Spleen (tissue), 11 donors: ENCODE measurements around the gene FETUB. TPM values are rescaled to one million over a fixed set of nuclear protein-coding genes. Genes with fewer than 3 reads are reported as not detected.
"Not testable (repeated sequence)": the region's sequence is repeated elsewhere in the genome, so short reads cannot be mapped to it uniquely, and the experiment has no call there.

Experiments used
- DNase-seq: peaks from one replicate; pipeline ENCODE4 v3.0.0-alpha.2; 2020
- H3K27ac ChIP-seq, 8 donors: fragments of 200-600 bp; sonication (generic) in 7 of 8; 1 replicate in 4 of 8; 2 replicates in 4 of 8; pipeline versions ENCODE4 v1.5.0 to v1.8.0; 2016 to 2021; ENCODE audit warnings: inconsistent platforms in 4 of 8, mild to moderate bottlenecking in 4 of 8, moderate library complexity in 1 of 8
- H3K27me3 ChIP-seq, 7 donors: fragments of 200-600 bp; sonication (generic) in 6 of 7; replicated peaks in 1 of 7; 1 replicate in 4 of 7; 2 replicates in 3 of 7; pipeline versions ENCODE4 v1.5.0 to v1.8.0; 2016 to 2021; ENCODE audit warnings: inconsistent platforms in 3 of 7, mild to moderate bottlenecking in 1 of 7
- H3K36me3 ChIP-seq, 6 donors: fragments of 200-600 bp; sonication (generic) in 5 of 6; 1 replicate in 4 of 6; 2 replicates in 2 of 6; pipeline versions ENCODE4 v1.5.0 to v1.8.0; 2016 to 2021; ENCODE audit warnings: inconsistent platforms in 2 of 6
- H3K4me1 ChIP-seq, 6 donors: fragments of 200-600 bp; sonication (generic) in 5 of 6; 1 replicate in 3 of 6; 2 replicates in 3 of 6; pipeline versions ENCODE4 v1.5.0 to v1.8.0; 2016 to 2021; ENCODE audit warnings: inconsistent platforms in 3 of 6
- H3K4me3 ChIP-seq, 8 donors: fragments of 200-600 bp; sonication (generic) in 7 of 8; 1 replicate in 4 of 8; 2 replicates in 4 of 8; pipeline versions ENCODE4 v1.5.0 to v1.8.0; 2016 to 2021; ENCODE audit warnings: inconsistent platforms in 4 of 8, mild to moderate bottlenecking in 4 of 8, moderate library complexity in 2 of 8
- H3K9me3 ChIP-seq, 8 donors: fragments of 200-600 bp; sonication (generic) in 7 of 8; 1 replicate in 4 of 8; 2 replicates in 4 of 8; pipeline versions ENCODE4 v1.5.0 to v1.8.0; 2016 to 2021; ENCODE audit warnings: inconsistent platforms in 4 of 8
- CTCF ChIP-seq, 11 experiments: fragments of 200-600 bp in 7 of 11; fragments of 450-650 bp in 4 of 11; sonication (generic) in 4 of 11; IDR thresholded peaks in 8 of 11; conservative IDR thresholded peaks in 3 of 11; 1 replicate in 7 of 11; 2 replicates in 4 of 11; pipeline versions ENCODE4 v1.4.0 to v1.8.0; 2016 to 2021; ENCODE audit warnings: antibody characterized with exemption in 11 of 11, inconsistent platforms in 4 of 11, mild to moderate bottlenecking in 1 of 11
- POLR2A ChIP-seq, 3 donors: fragments of 450-650 bp; IDR thresholded peaks; one replicate each; pipeline ENCODE4 v1.5.1; 2017; ENCODE audit warnings: antibody characterized with exemption in 3 of 3, mild to moderate bottlenecking in 1 of 3
- POLR2AphosphoS5 ChIP-seq, 3 donors: sonication (generic); formaldehyde crosslinking; IDR thresholded peaks; one replicate each; pipeline ENCODE4 v1.5.1; 2017; ENCODE audit warnings: antibody characterized with exemption in 3 of 3
- WGBS, 5 donors: extraction: QIAGEN DNeasy Blood & Tissue Kit in 3 of 5; methylation state at CpG; one replicate each; pipeline versions ENCODE4 v1.1.5 to v1.1.7; 2013 to 2018; 5-methylcytosine and 5-hydroxymethylcytosine counted together
- intact Hi-C: fragments of 100-400 bp; cut with DNase I; formaldehyde crosslinking; loops from one replicate; pipeline ENCODE4 v1.15.0; 2023; ENCODE audit warnings: low total_unique reads
- polyA plus RNA-seq, 3 donors: library from polyadenylated mRNA; stranded (reverse); fragments of 200-250 nt; gene quantifications; one replicate each; pipeline ENCODE4 v1.2.1, GENCODE V29; 2013
- total RNA-seq, 7 donors: library from RNA; depleted of rRNA in 3 of 7; stranded (reverse); fragments of >200 nt in 3 of 7; fragmentation: NEBNext Ultra II Directional in 4 of 7; extraction: Animal tissue kit (Norgen Biotek cat#: 25700) in 4 of 7; gene quantifications; one replicate each; pipeline versions ENCODE4 v1.1.0 to v1.2.1, GENCODE V29; 2016 to 2021
- donor health status: healthy with polysubstance abuse.
- donor health status: DM: no; HTN: no; CAD: no; lungs with moderate emphysema.
- donor health status: DM: no; HTN: no; CAD: no.
- donor health status: Bipolar disorder and iron deficiency.
- donor health status: healthy.
- donor health status: DM: no; HTN: no; CAD: no.
- donor health status: DM: yes; HTN: yes; CAD: no.

The FETUB gene
- total and polyA plus RNA-seq, 10 donors, result not detected

GRCh38 chr3:186687120-186687651 lies 47.0 kb downstream of the FETUB start:
- WGBS, 5 donors, result 82 to 90% (median 83%) methylated on average over 12 of the region's 12 CpGs
- intact Hi-C loops, result no loop called here

DNA sequence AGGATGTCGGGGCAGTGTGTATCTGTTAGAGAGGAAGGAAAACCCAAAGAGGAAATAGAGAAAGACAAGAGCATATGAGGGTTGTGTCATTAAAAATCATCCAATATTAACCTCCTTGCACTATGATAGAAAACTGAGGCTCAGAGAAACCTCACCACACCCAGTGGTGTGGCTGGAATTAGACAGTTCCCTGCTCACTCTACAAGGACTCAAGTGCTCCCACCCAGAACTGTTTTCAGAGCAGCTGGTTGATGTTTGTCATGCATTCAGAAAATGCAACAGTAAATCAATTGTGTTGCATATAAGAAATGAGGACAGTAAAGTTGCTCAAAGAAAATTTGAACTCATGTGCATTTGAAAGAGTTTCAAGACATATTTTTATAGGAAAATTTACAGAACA lies 50.1 kb downstream of the FETUB start:
- H3K27ac ChIP-seq, H3K9me3 ChIP-seq, H3K36me3 ChIP-seq, DNase-seq, intact Hi-C loops, H3K4me1 ChIP-seq, H3K4me3 ChIP-seq: not testable (repeated sequence)
- WGBS, 5 donors, result 42 to 89% (median 79%) methylated on average over 1 of the region's 1 CpG
- H3K27me3 ChIP-seq, result peaks cover 0 to 30% (median 0%) of the 10 kb centered on the region in 7 donors

More at GRCh38 chr3:186687120-186687651, 47.0 kb downstream of the FETUB start:
- Histone ChIP-seq H3K36me3 (no peaks in the 10 kb centered on the region), H3K4me3 (no peak overlapping the region), H3K27me3 (peaks cover 0 to 34% (median 0%) of the 10 kb centered on the region in 7 donors), H3K4me1 (no peaks in the 10 kb centered on the region), H3K9me3 (peaks cover 0 to 15% (median 8%) of the 10 kb centered on the region in 8 donors), H3K27ac (no peak overlapping the region)
- DNase-seq, result no peak
- TF ChIP-seq POLR2AphosphoS5 (IDR thresholded peaks at IDR 0.05) (no peak), CTCF (IDR thresholded peaks at IDR 0.05 in 8 of 11, conservative IDR thresholded peaks at IDR 0.05 in 3 of 11) (no peak), POLR2A (IDR thresholded peaks at IDR 0.05) (no peak)

GRCh38 chr3:186691676-186692075 lies 51.5 kb downstream of the FETUB start:
- H3K9me3 ChIP-seq, result no peaks in the 10 kb centered on the region
- DNase-seq, result no peak
- peaks cover 0 to 18% (median 0%) of the 10 kb centered on the region in 7 donors for H3K27me3 ChIP-seq
- TF ChIP-seq POLR2A (IDR thresholded peaks at IDR 0.05) (no peak), POLR2AphosphoS5 (IDR thresholded peaks at IDR 0.05) (no peak), CTCF (IDR thresholded peaks at IDR 0.05 in 8 of 11, conservative IDR thresholded peaks at IDR 0.05 in 3 of 11) (no peak)
- 86 to 96% (median 88%) methylated on average over 7 of the region's 7 CpGs for WGBS, 5 donors
- H3K36me3 ChIP-seq, result no peaks in the 10 kb centered on the region
- no peak overlapping the region for H3K4me3 ChIP-seq
- no peaks in the 10 kb centered on the region for H3K4me1 ChIP-seq
- intact Hi-C loops, result no loop called here
- H3K27ac ChIP-seq, result no peak overlapping the region

DNA sequence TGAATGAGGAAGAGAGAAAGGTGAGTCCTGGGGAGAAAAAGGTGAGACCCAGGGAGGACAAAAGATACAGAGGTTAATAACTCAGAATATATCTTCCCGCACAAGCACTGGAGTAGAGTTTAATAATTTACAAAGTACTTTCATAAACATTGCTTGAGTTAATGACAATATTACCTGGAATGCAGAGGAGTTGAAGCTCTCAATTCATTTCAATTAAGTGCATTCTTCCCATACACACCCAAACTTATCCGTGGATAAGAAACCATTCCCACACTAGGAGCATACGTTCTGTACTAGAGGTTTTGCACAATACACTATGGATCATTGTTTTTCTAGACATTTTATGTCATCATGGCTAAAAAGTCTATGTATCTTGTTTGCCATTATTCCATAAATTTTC lies 53.6 kb downstream of the FETUB start:
- TF ChIP-seq POLR2A (IDR thresholded peaks at IDR 0.05), result no peak
- TF ChIP-seq CTCF (IDR thresholded peaks at IDR 0.05 in 8 of 11, conservative IDR thresholded peaks at IDR 0.05 in 3 of 11), result no peak
- no peak for TF ChIP-seq POLR2AphosphoS5 (IDR thresholded peaks at IDR 0.05)
- H3K4me3 ChIP-seq, result no peak overlapping the region
- WGBS, 5 donors, result 86 to 92% (median 90%) methylated on average over 3 of the region's 3 CpGs
- H3K27ac ChIP-seq, result no peak overlapping the region
- no peaks in the 10 kb centered on the region for H3K36me3 ChIP-seq
- H3K9me3 ChIP-seq, result no peaks in the 10 kb centered on the region
- H3K4me1 ChIP-seq, result no peaks in the 10 kb centered on the region
- intact Hi-C loops, result no loop called here
- H3K27me3 ChIP-seq, result peaks cover 0 to 18% (median 0%) of the 10 kb centered on the region in 7 donors
- no peak for DNase-seq
